ENCODE results near the gene SNAPC1.
A peak's percentile ranks its signal among the peaks of the same experiment; 100 is the strongest.
"Not testable (repeated sequence)": the region's sequence is repeated elsewhere in the genome, so short reads cannot be mapped to it uniquely, and the experiment has no call there.

The SNAPC1 gene, protein sequence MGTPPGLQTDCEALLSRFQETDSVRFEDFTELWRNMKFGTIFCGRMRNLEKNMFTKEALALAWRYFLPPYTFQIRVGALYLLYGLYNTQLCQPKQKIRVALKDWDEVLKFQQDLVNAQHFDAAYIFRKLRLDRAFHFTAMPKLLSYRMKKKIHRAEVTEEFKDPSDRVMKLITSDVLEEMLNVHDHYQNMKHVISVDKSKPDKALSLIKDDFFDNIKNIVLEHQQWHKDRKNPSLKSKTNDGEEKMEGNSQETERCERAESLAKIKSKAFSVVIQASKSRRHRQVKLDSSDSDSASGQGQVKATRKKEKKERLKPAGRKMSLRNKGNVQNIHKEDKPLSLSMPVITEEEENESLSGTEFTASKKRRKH

DNA sequence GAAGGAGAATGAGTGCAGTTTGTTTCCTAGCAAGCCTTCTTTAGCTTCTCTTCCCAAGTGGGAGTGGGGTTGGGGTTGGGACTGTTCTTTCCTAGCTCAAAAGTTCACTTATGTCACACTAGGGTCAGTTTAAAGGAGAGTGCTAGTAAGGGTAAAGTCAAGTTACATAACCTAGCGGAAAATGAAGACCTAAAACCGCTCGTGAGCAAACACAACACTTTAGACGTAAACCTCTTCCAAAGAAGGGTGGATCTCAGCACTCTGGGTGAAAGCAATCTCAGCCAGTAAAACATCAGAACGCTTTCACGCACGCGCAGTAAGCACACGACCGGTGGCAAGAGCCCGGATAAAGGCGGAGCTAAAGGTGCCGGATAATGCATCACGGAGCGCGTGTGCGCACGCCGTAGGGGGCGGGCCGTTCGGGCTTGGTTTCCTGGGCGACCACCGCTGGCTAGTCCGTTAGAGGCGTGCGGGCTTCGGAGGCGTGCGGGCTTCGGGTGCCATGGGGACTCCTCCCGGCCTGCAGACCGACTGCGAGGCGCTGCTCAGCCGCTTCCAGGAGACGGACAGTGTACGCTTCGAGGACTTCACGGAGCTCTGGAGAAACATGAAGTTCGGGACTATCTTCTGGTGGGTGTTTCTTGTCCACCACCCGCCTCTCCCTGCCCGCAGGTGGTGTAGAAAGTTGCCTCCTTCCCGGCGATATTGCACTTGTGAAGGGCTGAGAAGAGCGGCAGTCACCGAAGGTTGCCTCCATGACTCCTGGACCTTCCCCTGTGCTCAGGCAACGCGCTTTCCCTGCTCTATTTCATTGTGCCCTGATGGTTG, at the start of gene SNAPC1:
TSS of gene SNAPC1 (plus strand) at position 462 of the 828 bp plus-strand sequence. CDS start at position 503, 41 bp downstream.
- peak; percentile 97 for DNase-seq

DNA sequence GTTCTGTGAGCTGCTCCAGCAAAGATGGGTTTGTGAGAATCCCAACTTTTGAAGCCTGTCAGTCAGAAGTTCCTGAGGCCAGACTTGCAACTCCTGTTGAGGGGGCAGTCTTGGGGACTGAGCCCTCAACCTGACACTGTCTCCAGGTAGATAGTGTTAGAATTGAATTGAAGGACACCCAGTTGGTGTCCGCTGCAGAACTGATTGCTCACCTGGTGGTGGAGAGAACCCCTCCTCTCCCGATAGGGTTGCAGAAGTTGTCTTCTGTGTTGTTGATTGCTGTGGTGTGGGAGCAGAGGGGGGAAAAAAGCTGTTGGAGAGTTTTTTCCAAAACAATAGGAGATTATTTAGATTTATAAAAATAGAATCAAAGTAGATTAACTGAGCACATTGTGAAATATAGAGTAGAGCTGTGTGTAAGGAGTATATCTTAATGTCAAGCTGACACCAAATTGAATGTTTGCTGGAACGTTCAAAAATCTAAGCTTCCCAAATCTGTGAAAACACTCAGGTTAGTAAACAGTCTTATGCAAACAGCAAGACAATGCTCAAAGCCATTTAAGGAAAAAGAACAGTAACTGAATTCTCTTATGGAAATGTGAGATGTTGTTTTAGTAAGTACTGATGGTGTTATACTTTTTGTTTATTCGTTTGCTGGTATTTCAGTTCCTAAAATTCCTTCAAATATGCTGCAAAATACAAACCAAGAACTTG, 48.3 kb upstream of the SNAPC1 start:
- no peak for DNase-seq

DNA sequence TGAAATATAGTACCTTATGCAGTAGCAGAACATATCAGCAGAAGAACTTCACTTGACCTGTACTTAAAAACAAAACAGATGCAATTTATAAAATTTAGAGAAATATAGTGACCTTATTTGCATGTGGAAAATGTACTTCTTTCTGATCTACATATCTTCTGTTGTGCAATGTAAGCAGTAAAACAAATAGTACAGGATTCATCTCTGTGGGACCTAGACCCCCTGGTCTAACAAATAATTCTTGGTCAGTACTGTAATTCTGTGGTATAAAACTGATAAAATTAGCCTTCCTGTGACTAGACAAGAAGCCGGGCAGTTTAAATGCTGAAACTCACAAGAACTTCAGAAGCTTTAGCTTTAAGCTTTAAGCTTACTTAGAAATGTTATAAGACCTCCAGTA, 45.3 kb upstream of the SNAPC1 start:
- DNase-seq: no peak

DNA sequence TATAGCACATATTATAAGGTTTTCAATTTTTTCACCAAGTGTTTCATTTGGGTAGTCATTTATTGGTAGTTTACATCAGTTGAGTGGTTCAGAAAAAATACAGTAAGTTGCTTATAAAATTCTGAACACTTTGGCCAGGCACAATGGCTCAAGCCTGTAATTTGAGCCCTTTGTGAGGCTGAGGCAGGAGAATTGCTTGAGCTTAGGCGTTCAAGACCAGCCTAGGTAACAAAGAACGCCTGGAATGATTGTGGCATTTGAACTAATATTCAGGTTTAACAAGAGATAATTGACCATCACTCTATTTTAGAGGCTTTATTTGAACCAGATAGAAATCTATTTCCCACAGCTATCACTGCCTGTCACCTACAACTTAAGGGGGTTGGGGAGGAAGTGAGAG, 44.2 kb upstream of the SNAPC1 start:
- no peak for DNase-seq

DNA sequence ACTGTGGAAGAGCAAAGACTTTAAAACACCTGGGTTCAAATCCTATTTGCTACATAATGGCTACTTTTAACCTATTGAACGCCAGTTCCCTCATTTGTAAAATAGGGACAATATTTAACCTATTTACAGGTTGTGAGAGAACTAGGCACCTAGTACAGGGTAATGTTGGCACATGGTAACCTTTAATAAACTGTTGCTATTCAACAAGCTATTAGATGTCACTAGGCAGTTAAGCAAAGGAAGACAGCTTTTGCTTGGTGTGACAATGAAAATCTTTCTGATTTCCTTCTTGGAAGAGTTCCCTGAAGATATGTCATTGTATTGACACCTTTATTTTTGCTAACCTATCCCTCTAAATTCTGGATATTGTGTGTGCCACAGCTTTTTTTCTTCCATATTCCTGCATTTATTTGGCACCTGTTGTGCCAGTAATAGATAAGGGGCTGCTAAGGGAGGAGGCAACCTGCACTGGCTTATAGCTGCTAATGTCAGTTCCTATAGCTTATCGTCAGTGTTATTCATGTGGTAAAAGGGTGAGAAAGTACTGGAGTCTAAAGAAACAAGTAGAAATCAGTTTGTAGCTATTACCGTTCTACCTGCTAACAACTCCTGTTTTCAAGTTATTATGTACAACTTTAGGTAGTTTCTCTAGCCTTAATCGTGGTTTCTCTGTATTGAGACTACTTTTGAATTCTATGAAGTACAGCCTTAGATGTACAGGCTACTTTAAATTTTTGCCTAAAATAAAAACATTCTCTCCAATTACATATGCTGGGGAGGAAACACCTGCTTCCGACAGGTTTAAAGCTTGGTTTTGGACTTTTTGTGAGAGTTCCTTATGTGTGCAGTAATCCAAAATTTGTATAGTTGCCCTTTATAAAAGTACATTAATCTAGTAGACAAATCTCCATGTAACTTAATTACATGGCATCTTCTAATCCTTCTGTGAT, 42.6 kb upstream of the SNAPC1 start:
- no peak for DNase-seq

DNA sequence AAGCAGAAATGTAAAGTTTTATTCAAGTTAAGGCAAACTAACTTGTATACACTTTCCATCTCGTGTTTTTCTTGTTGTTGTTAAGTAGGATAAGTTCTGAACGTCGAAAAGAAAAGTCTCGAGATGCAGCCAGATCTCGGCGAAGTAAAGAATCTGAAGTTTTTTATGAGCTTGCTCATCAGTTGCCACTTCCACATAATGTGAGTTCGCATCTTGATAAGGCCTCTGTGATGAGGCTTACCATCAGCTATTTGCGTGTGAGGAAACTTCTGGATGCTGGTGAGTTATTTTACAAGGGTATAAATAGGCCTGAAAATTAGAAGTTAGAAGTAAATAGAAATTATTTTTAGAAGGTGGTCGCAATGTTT, 41.9 kb upstream of the SNAPC1 start:
- DNase-seq: no peak

DNA sequence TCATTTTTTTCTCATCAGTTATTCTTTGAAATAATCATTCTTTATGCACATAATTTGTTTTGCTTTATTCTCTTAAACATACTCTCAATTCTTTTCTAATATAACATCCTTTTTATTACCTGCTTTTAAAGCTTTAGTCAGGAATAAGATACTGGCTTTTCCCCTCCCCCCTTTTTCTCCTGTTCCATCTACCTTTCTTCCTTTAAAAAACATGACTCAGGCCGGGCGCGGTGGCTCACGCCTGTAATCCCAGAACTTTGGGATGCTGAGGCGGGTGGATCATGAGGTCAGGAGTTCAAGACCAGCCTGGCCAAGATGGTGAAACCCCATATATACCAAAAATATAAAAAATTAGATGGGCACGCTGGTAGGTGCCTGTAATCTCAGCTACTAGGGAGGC, 41.5 kb upstream of the SNAPC1 start:
- no peak for DNase-seq

DNA sequence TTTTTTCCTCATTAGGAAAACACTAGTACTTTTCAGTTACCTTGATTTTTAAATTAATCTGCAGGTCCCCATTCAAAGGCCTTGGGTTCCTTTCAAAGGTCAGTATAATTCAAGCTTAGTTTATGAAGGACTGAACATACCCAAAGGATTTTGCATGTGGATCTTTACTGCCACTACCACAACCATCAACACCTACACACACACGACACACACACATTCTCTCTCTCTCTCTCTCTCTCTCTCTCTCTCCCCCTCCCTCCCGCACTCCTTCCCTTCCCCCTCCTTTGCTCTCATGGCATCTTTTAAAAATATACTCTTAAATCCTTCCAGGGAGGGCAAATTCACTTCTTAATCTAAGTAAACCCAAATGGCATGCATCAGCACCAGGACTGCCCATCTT, 38.1 kb upstream of the SNAPC1 start:
- DNase-seq: no peak

DNA sequence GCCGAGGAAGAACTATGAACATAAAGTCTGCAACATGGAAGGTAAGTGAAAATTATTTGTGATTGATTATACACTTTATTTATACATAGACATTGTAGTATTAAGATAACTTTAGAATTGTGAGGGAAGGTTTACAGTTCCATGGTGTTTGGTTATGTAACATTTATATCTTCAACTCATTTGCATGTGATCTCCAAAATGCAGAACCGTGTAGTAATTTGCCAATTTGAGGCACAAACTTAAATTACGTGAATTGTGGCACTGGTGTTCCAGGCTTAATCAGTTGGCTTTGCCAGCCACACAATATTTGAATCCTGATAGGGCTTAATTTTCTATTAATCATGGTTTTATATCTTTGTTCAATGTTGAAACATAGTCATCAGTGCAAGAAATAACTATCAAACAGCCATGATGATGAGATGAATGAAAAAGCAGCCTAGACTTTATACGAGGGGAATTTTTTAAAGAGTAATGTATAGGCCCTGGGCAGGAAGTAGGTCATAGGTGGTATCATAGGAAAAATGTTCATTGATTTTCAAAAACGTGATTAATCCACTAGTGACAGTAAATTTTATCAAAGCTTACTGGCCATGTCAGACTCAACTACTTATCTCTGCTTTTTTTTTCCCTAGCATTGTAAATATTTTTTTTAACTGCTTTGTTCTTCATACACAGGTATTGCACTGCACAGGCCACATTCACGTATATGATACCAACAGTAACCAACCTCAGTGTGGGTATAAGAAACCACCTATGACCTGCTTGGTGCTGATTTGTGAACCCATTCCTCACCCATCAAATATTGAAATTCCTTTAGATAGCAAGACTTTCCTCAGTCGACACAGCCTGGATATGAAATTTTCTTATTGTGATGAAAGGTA, 35.2 kb upstream of the SNAPC1 start:
- no peak for DNase-seq

DNA sequence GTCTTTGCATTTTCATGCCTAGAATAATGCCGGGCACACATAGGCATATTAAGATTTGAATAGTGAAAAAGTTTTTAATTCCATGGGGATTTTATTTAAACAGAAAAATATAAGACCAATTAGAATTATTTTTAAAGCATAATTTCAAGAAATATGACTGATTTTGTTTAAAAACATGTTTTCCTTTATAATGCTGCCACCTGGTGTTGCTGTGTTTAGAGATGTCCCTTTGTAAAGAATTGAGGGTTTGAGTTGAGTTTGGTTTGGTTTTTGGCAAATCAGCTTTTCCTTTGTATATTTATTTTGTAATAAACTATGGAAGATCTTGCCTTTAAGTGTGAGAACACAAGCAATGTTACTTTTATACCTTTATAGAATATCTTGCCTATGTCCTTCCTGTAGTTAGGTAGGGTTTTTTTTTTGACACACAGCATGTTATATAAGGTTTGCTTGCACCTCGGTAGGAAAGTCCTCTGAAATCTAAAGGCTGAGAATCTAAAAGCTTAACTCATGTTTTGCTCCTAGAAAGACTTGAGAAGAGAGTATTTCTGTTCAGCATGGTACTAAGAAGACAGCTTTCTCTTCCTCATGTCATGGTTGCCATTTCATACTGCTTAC, 31.4 kb upstream of the SNAPC1 start:
- no peak for DNase-seq

DNA sequence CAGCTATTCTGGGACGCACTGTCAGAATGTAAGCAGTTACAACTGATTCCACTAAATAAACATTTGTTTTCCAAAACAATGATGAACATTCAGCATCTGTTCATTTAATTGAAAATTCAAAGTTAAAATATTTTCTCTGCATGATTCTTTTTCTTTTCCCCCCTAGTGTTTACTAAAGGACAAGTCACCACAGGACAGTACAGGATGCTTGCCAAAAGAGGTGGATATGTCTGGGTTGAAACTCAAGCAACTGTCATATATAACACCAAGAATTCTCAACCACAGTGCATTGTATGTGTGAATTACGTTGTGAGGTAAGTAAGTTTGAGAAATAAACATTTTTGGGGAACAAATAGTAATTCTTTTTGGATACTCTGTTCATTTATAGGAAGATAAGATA, 28.2 kb upstream of the SNAPC1 start:
- DNase-seq: no peak

DNA sequence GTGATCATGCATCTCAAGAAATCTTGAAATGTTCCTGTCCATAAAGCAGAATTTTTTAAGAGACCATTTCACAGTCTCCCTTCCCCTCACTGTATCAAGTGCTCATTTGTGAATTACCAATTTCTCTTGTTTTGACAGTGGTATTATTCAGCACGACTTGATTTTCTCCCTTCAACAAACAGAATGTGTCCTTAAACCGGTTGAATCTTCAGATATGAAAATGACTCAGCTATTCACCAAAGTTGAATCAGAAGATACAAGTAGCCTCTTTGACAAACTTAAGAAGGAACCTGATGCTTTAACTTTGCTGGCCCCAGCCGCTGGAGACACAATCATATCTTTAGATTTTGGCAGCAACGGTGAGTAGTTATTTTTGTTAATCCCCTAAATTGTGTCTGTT, 25.5 kb upstream of the SNAPC1 start:
- DNase-seq: no peak

DNA sequence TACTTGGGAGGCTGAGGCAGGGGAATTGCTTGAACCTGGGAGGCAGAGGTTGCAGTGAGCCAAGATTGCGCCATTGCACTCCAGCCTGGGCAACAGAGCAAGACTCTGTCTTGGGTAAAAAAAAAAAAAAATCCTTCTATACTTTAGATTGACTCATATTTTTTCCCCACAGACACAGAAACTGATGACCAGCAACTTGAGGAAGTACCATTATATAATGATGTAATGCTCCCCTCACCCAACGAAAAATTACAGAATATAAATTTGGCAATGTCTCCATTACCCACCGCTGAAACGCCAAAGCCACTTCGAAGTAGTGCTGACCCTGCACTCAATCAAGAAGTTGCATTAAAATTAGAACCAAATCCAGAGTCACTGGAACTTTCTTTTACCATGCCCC, 24.3 kb upstream of the SNAPC1 start:
- DNase-seq: no peak

DNA sequence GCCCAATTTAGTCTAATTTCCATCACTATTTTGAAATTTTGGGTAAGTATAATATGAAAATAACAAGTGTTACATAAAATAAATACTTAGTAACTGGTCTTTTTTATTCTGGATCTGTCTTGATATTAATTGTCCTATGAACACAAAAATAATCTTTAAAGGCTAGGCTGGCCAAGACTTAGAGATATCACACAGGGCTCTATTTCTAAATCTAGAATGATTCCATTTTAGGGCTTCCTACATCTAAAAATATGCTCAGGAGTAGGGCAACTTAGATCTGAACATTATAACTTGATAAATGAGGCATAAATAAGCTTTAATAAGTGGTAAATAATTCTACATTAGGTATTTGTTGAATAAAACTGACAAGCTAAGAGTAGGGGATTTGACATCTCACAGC, 23.1 kb upstream of the SNAPC1 start:
- no peak for DNase-seq

DNA sequence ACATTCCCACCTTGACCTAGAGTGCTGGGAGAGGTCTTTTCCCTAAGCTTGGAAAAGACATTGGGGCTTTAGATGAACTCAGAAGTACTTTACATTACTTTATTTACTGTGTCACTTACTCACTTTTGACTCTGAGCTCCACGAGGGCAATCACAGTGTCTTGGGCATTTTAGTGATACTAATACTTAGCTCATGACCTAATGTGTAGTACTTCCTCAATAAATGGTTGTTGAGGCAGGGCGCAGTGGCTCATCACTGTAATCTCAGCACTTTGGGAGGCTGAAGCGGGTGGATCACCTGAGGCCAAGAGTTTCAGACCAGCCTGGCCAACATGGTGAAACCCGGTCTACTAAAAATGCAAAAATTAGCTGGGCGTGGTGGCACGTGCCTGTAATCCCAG, 19.8 kb upstream of the SNAPC1 start:
- DNase-seq: no peak

DNA sequence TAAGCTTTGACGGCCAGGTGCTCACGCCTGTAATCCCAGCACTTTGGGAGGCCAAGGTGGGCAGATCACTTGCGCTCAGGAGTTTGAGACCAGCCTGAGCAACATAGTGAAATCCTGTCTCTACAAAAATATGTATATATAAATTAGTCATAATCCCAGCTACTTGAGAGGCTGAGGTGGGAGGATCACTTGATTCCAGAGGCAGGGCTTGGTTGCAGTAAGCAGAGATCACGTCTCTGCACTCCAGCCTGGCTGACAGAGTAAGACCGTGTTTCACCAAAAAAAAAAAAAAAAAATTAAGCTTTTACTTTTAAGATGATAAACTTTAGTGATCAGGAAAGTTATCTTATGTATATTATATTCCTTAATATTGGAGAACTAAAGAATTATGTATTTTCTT, 18.0 kb upstream of the SNAPC1 start:
- DNase-seq: no peak

DNA sequence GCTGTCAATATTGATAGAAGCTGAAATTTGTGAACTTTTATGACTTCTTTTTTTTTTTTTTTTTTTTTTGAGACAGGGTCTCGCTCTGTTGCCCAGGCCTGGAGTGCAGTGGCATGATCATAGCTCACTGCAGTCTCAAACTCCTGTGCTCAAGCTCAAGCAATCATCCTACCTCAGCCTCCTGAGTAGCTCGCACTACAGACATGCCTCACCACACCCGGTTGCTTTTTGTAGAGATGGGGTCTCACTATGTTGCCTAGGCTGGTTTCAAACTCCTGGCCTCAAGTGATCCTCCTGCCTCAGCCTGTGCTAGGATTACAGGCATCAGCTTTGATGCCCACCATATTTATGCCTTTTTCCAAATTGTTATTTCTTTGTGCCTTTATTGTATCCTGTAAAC, 15.9 kb upstream of the SNAPC1 start:
- not testable (repeated sequence) for DNase-seq

DNA sequence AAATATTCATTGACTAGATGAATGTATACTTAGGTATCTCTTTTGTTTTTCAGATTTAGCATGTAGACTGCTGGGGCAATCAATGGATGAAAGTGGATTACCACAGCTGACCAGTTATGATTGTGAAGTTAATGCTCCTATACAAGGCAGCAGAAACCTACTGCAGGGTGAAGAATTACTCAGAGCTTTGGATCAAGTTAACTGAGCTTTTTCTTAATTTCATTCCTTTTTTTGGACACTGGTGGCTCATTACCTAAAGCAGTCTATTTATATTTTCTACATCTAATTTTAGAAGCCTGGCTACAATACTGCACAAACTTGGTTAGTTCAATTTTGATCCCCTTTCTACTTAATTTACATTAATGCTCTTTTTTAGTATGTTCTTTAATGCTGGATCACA, 15.3 kb upstream of the SNAPC1 start:
- no peak for DNase-seq

DNA sequence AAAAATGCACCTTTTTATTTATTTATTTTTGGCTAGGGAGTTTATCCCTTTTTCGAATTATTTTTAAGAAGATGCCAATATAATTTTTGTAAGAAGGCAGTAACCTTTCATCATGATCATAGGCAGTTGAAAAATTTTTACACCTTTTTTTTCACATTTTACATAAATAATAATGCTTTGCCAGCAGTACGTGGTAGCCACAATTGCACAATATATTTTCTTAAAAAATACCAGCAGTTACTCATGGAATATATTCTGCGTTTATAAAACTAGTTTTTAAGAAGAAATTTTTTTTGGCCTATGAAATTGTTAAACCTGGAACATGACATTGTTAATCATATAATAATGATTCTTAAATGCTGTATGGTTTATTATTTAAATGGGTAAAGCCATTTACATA, 14.9 kb upstream of the SNAPC1 start:
- DNase-seq: no peak

DNA sequence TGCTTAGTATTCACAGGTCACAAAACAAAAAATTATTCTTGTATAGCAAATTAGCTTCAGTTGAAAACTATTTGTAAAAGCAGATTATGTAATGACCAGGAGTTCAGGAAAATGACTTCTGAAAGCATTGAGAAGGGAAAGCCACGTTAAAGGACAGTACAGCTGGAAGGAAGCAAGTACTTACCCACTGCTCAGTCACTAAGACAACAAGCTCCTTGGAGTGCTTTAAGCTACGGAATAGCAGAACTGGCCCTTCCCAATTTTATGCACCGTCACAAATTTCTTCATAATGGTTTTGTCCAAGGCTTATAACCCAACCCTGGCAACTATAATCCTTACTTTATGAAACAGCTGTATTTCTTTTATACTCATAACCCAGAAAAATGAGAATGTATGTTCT, 13.0 kb upstream of the SNAPC1 start:
- DNase-seq: no peak

DNA sequence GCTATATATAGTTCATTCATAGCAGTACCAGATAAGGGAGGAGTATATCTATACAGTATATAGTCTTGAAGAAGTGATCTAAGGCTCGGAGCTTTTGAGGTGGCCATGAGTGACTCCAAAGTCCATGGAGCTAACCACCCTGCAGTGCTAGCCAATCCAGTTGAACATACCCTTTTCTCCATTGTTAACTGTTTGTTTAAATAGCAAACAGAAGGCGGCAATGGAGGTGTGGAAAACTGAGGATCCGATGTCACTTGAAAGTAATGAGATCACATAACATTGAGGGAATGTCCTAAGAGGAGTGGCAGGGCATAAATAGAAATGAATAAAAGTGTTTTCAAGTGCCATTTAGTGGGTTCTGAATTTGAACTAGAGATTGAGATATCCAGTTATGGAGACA, 12.4 kb upstream of the SNAPC1 start:
- DNase-seq: no peak
